Erythroblast (primary cell): Measurements from ENCODE around the gene RPRML.
"Not testable (repeated sequence)": the region's sequence is repeated elsewhere in the genome, so short reads cannot be mapped to it uniquely, and the experiment has no call there.

ENCODE experiments used
- GATA1 ChIP-seq: IDR thresholded peaks from 2 replicates; pipeline ENCODE4 v1.6.1; 2011; ENCODE audit warnings: low read depth, mild to moderate bottlenecking, control low read depth, low read length, moderate library complexity
- POLR2A ChIP-seq: IDR thresholded peaks from 2 replicates; pipeline ENCODE4 v1.6.1; 2011; ENCODE audit warnings: mild to moderate bottlenecking, low read length

DNA sequence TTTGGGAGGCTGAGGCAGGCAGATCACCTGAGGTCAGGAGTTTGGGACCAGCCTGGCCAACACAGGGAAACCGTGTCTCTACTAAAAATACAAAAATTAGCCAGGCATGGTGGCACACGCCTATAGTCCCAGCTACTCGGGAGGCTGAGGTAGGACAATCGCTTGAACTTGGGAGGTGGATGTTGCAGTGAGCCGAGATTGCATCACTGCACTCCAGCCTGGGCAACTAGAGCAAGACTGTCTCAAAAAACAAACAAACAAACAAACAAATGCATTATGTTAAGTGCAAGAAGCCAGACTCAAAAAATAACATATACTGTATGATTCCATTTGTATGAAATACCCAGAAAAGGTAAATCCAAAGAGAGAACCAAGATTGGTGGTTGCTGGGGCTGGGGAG is 8.9 kb upstream of the RPRML start:
- not testable (repeated sequence) for TF ChIP-seq POLR2A, GATA1
